Loucy (cell line): ENCODE results near the gene SYPL1.

ENCODE experiments used
- H2AFZ ChIP-seq: fragments of 200-600 bp; sonication (generic); 2 replicates; pipeline ENCODE4 v1.6.0; 2016; ENCODE audit warnings: antibody characterized with exemption, mild to moderate bottlenecking, low read length, moderate library complexity
- H3F3A ChIP-seq: fragments of 200-600 bp; 2 replicates; pipeline ENCODE4 v1.6.0; 2016; ENCODE audit warnings: antibody characterized with exemption, low read depth, mild to moderate bottlenecking
- H3K27me3 ChIP-seq: fragments of 200-600 bp; sonication (generic); 2 replicates; pipeline ENCODE4 v1.6.1; 2014; ENCODE audit warnings: low read length, mild to moderate bottlenecking; ENCODE audit not compliant: insufficient read depth, poor library complexity, severe bottlenecking
- H3K36me3 ChIP-seq: fragments of 200-600 bp; sonication (generic); 2 replicates; pipeline ENCODE4 v1.6.1; 2016; ENCODE audit warnings: low read length; ENCODE audit not compliant: insufficient read depth
- H3K4me1 ChIP-seq: fragments of 200-600 bp; sonication (generic); 2 replicates; pipeline ENCODE4 v1.5.1; 2014; ENCODE audit warnings: low read length, mild to moderate bottlenecking; ENCODE audit not compliant: insufficient read depth, poor library complexity, severe bottlenecking
- H3K4me2 ChIP-seq: fragments of 200-600 bp; sonication (generic); 2 replicates; pipeline ENCODE4 v1.6.0; 2014; ENCODE audit warnings: antibody characterized with exemption, low read length, low read depth, mild to moderate bottlenecking; ENCODE audit not compliant: poor library complexity, severe bottlenecking
- H3K4me3 ChIP-seq: fragments of 200-600 bp; sonication (generic); 2 replicates; pipeline ENCODE4 v1.5.1; 2014; ENCODE audit warnings: low read length, mild to moderate bottlenecking, mixed read lengths; ENCODE audit not compliant: poor library complexity, severe bottlenecking
- H3K79me2 ChIP-seq: fragments of 200-600 bp; sonication (generic); 2 replicates; pipeline ENCODE4 v1.6.1; 2014; ENCODE audit warnings: low read length; ENCODE audit not compliant: insufficient read depth
- H3K9ac ChIP-seq: fragments of 200-600 bp; sonication (generic); 2 replicates; pipeline ENCODE4 v1.6.0; 2014; ENCODE audit warnings: mild to moderate bottlenecking, low read depth, low read length, moderate library complexity; ENCODE audit not compliant: poor library complexity, severe bottlenecking
- H3K9me2 ChIP-seq: fragments of 200-600 bp; sonication (generic); replicated peaks from 2 replicates; pipeline ENCODE4 v1.6.1; 2016; ENCODE audit warnings: low read depth, low read length, mixed read lengths
- H3K9me3 ChIP-seq: fragments of 200-600 bp; sonication (generic); 2 replicates; pipeline ENCODE4 v1.6.1; 2014; ENCODE audit warnings: mild to moderate bottlenecking, antibody characterized with exemption, low read length, low read depth; ENCODE audit not compliant: insufficient read depth
- H4K20me1 ChIP-seq: fragments of 200-600 bp; sonication (generic); 2 replicates; pipeline ENCODE4 v1.6.0; 2014; ENCODE audit warnings: antibody characterized with exemption, low read length, mild to moderate bottlenecking; ENCODE audit not compliant: insufficient read depth, poor library complexity, severe bottlenecking
- EZH2phosphoT487 ChIP-seq: fragments of 200-600 bp; IDR thresholded peaks from 2 replicates; pipeline ENCODE4 v1.6.1; 2018; ENCODE audit warnings: antibody characterized with exemption, mild to moderate bottlenecking, moderate library complexity, borderline replicate concordance
- TF ChIP-seq, protein P1 (sequence below): fragments of 200-600 bp; sonication (generic); conservative IDR thresholded peaks from 2 replicates; pipeline ENCODE4 v1.5.1; 2014; ENCODE audit warnings: mild to moderate bottlenecking, antibody characterized with exemption, low read length

The SYPL1 gene

DNA sequence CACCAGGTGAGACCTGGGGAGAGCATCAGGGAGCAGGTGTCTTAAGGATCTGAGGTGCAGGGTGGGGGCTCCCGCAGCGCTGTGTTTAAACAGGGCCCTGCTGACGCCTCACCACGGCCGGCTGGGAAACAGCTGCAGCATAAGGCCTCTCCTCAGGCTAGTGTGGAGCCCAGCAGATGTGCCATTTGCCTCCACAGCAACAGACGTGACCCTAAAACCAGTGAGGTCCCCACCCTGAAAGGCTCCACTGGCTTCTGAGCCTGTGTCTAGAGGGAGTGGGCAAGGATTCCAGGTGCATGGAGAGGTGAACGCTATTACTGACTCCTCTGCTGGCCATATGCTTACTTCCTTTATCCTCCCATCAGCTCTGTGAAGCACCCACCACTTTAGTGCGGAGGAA, 47.8 kb downstream of the SYPL1 start:
- no peaks in the 10 kb centered on the region for H3F3A ChIP-seq
- H3K9me2 ChIP-seq, result no peaks in the 10 kb centered on the region
- no peak overlapping the region for H3K4me3 ChIP-seq
- no peaks in the 10 kb centered on the region for H3K9me3 ChIP-seq
- peaks cover 6% of the 10 kb centered on the region for H3K79me2 ChIP-seq
- no peaks in the 10 kb centered on the region for H3K36me3 ChIP-seq
- H4K20me1 ChIP-seq, result no peaks in the 10 kb centered on the region
- TF ChIP-seq, protein P1, sequence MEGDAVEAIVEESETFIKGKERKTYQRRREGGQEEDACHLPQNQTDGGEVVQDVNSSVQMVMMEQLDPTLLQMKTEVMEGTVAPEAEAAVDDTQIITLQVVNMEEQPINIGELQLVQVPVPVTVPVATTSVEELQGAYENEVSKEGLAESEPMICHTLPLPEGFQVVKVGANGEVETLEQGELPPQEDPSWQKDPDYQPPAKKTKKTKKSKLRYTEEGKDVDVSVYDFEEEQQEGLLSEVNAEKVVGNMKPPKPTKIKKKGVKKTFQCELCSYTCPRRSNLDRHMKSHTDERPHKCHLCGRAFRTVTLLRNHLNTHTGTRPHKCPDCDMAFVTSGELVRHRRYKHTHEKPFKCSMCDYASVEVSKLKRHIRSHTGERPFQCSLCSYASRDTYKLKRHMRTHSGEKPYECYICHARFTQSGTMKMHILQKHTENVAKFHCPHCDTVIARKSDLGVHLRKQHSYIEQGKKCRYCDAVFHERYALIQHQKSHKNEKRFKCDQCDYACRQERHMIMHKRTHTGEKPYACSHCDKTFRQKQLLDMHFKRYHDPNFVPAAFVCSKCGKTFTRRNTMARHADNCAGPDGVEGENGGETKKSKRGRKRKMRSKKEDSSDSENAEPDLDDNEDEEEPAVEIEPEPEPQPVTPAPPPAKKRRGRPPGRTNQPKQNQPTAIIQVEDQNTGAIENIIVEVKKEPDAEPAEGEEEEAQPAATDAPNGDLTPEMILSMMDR, result no peak
- no peak for TF ChIP-seq EZH2phosphoT487
- H2AFZ ChIP-seq, result no peak overlapping the region
- H3K9ac ChIP-seq, result no peak overlapping the region
- H3K4me2 ChIP-seq, result no peak overlapping the region
- peaks cover 56% of the 10 kb centered on the region for H3K4me1 ChIP-seq
- H3K27me3 ChIP-seq, result no peaks in the 10 kb centered on the region

DNA sequence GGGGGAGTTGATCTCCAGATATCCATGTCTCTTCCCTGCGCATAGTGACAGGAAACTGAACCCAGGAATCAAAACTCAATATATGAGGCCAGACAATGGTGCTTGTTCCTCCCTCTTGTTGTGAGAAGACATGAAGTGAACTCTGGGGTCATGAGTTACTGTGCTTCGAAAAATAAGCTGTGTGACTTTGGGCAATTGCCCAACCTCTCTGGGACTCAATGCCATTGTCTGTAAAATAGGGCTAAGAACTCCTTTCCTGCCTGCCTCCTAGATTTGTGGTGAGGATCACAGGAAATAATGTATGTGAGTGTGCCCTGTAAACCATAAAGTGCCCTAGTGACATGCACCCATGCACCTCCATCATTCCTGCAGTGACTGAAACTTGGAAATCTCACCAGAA, 48.4 kb downstream of the SYPL1 start:
- no peak for TF ChIP-seq EZH2phosphoT487
- TF ChIP-seq, protein P1, result no peak
- H3K27me3 ChIP-seq, result no peaks in the 10 kb centered on the region
- H3K9ac ChIP-seq, result peak overlapping the region; percentile 48
- no peaks in the 10 kb centered on the region for H3F3A ChIP-seq
- H3K79me2 ChIP-seq, result no peaks in the 10 kb centered on the region
- H3K9me2 ChIP-seq, result no peaks in the 10 kb centered on the region
- H2AFZ ChIP-seq, result no peak overlapping the region
- no peaks in the 10 kb centered on the region for H3K36me3 ChIP-seq
- H3K4me2 ChIP-seq, result no peak overlapping the region
- no peak overlapping the region for H3K4me3 ChIP-seq
- peaks cover 56% of the 10 kb centered on the region for H3K4me1 ChIP-seq
- no peaks in the 10 kb centered on the region for H4K20me1 ChIP-seq
- H3K9me3 ChIP-seq, result no peaks in the 10 kb centered on the region

DNA sequence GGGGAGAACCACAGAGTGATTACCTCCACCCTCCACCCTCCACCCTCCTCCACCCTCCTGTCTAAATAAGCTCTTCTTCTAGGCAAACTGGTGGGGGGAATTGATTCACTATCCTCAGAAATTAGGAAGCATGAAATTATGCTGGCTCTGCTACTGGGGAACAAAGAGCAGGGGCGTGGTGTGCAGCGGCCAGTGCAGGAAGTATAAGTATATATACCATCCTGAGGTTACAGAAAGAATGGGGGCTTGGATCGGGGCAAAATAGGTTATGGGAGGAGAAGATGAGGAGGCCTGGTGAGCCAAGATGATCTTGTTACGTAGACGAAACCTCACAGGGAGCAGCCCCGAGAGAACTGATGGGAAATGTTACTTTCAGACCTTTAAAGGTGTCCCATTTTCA, 49.1 kb downstream of the SYPL1 start:
- H3K4me3 ChIP-seq, result no peak overlapping the region
- H3K4me2 ChIP-seq, result peak overlapping the region; percentile 11
- no peaks in the 10 kb centered on the region for H3K36me3 ChIP-seq
- peak overlapping the region; percentile 48 for H3K9ac ChIP-seq
- TF ChIP-seq, protein P1, result no peak
- no peak for TF ChIP-seq EZH2phosphoT487
- peaks cover 4% of the 10 kb centered on the region; the same call in 1 of the 2 replicates for H3F3A ChIP-seq
- no peaks in the 10 kb centered on the region for H3K9me2 ChIP-seq
- no peaks in the 10 kb centered on the region for H3K27me3 ChIP-seq
- H2AFZ ChIP-seq, result 0 out of 2 replicates have a peak overlapping the region, but pooled peaks have one; percentile 47
- peaks cover 56% of the 10 kb centered on the region for H3K4me1 ChIP-seq
- H3K79me2 ChIP-seq, result no peaks in the 10 kb centered on the region
- H4K20me1 ChIP-seq, result no peaks in the 10 kb centered on the region
- no peaks in the 10 kb centered on the region for H3K9me3 ChIP-seq
